WTC11 (cell line): ENCODE results near the gene LIMCH1. TPM values are rescaled to one million over a fixed set of nuclear protein-coding genes. Genes with fewer than 3 reads are reported as not detected.

Experiments used
- ATAC-seq: fragments of 200-7000 bp; cut with Tn5 transposase; 2 replicates; pipeline ENCODE4 v1.10.0; 2021; ENCODE audit warnings: mild to moderate bottlenecking, moderate library complexity
- CTCF ChIA-PET: fragments of 300-600 bp; sonication (Branson Sonifier 250); formaldehyde crosslinking; loops from one replicate; lab custom pipeline; 2021; ENCODE audit warnings: antibody characterized with exemption; lab: Charles Lee
- POLR2A ChIA-PET: fragments of 350-600 bp; sonication (Branson Sonifier 250); formaldehyde crosslinking; loops from one replicate; lab custom pipeline; 2021; ENCODE audit warnings: antibody characterized with exemption; lab: Charles Lee
- DNase-seq: peaks from one replicate; pipeline ENCODE4 v3.0.0; 2021; ENCODE audit warnings: low spot score
- H3K27ac Mint-ChIP-seq: 2 replicates; pipeline ENCODE4 v1.8.0; 2021; ENCODE audit warnings: mixed read lengths
- H3K27me3 Mint-ChIP-seq: 2 replicates; pipeline ENCODE4 v1.8.0; 2021; ENCODE audit warnings: low read depth, mild to moderate bottlenecking, moderate library complexity, mixed read lengths
- H3K36me3 Mint-ChIP-seq: 2 replicates; pipeline ENCODE4 v1.8.0; 2021; ENCODE audit warnings: mixed read lengths
- H3K4me1 Mint-ChIP-seq: 2 replicates; pipeline ENCODE4 v1.8.0; 2022; ENCODE audit warnings: mixed read lengths
- H3K4me3 Mint-ChIP-seq: 2 replicates; pipeline ENCODE4 v1.8.0; 2021; ENCODE audit warnings: mild to moderate bottlenecking, moderate library complexity, mixed read lengths
- H3K9me3 Mint-ChIP-seq: 2 replicates; pipeline ENCODE4 v1.8.0; 2021; ENCODE audit warnings: mixed read lengths
- AFF4 ChIP-seq: sonication (generic); formaldehyde crosslinking; IDR thresholded peaks from 2 replicates; pipeline ENCODE4 v1.8.1; 2023; ENCODE audit warnings: mild to moderate bottlenecking, missing genetic modification reagents, borderline replicate concordance
- ESRRA ChIP-seq: sonication (generic); formaldehyde crosslinking; IDR thresholded peaks from 2 replicates; pipeline ENCODE4 v1.8.1; 2022; ENCODE audit warnings: mild to moderate bottlenecking, missing genetic modification reagents, borderline replicate concordance
- JAZF1 ChIP-seq: fragments of 250-450 bp; sonication (Bioruptor Pico); IDR thresholded peaks from 2 replicates; pipeline ENCODE4 v1.9.0; 2021; ENCODE audit warnings: moderate library complexity, mild to moderate bottlenecking, inconsistent platforms
- NFE2L1 ChIP-seq: sonication (generic); formaldehyde crosslinking; IDR thresholded peaks from 2 replicates; pipeline ENCODE4 v1.8.1; 2023; ENCODE audit warnings: missing genetic modification reagents
- NR1H2 ChIP-seq: sonication (generic); formaldehyde crosslinking; IDR thresholded peaks from 2 replicates; pipeline ENCODE4 v1.9.0; 2021; ENCODE audit warnings: mild to moderate bottlenecking, moderate library complexity, missing genetic modification reagents
- RELA ChIP-seq: sonication (generic); formaldehyde crosslinking; IDR thresholded peaks from 2 replicates; pipeline ENCODE4 v1.8.1; 2022; ENCODE audit warnings: missing genetic modification reagents, mild to moderate bottlenecking, borderline replicate concordance
- TEAD1 ChIP-seq: sonication (generic); formaldehyde crosslinking; IDR thresholded peaks from 2 replicates; pipeline ENCODE4 v1.8.0; 2022; ENCODE audit warnings: mild to moderate bottlenecking, missing genetic modification reagents
- TEAD4 ChIP-seq: sonication (generic); formaldehyde crosslinking; IDR thresholded peaks from 2 replicates; pipeline ENCODE4 v1.8.0; 2022; ENCODE audit warnings: mild to moderate bottlenecking, missing genetic modification reagents
- TP53 ChIP-seq: sonication (generic); formaldehyde crosslinking; IDR thresholded peaks from 2 replicates; pipeline ENCODE4 v1.8.1; 2023; ENCODE audit warnings: mild to moderate bottlenecking, missing genetic modification reagents
- USF1 ChIP-seq: sonication (generic); formaldehyde crosslinking; IDR thresholded peaks from 2 replicates; pipeline ENCODE4 v1.8.0; 2022; ENCODE audit warnings: mild to moderate bottlenecking, missing genetic modification reagents
- ZNF121 ChIP-seq: sonication (generic); formaldehyde crosslinking; IDR thresholded peaks from 2 replicates; pipeline ENCODE4 v1.8.0; 2023; ENCODE audit warnings: missing genetic modification reagents
- ZNF138 ChIP-seq: sonication (generic); formaldehyde crosslinking; conservative IDR thresholded peaks from 2 replicates; pipeline ENCODE4 v1.8.1; 2022; ENCODE audit warnings: mild to moderate bottlenecking, moderate library complexity, missing genetic modification reagents
- ZNF219 ChIP-seq: sonication (generic); formaldehyde crosslinking; IDR thresholded peaks from 2 replicates; pipeline ENCODE4 v1.8.0; 2023; ENCODE audit warnings: missing genetic modification reagents, mild to moderate bottlenecking, borderline replicate concordance
- ZNF263 ChIP-seq: sonication (generic); formaldehyde crosslinking; IDR thresholded peaks from 2 replicates; pipeline ENCODE4 v1.8.1; 2022; ENCODE audit warnings: low read depth, mild to moderate bottlenecking, moderate library complexity, missing genetic modification reagents
- ZNF317 ChIP-seq: sonication (generic); formaldehyde crosslinking; IDR thresholded peaks from 2 replicates; pipeline ENCODE4 v1.8.1; 2023; ENCODE audit warnings: low read depth, mild to moderate bottlenecking, moderate library complexity, missing genetic modification reagents, borderline replicate concordance
- total RNA-seq: library from RNA; stranded (reverse); gene quantifications from 3 replicates; pipeline ENCODE4 v1.2.3, GENCODE V29; 2021
- TF ChIP-seq, protein P1 (sequence below): fragments of 250-450 bp; sonication (Bioruptor Pico); IDR thresholded peaks from 2 replicates; pipeline ENCODE4 v1.9.0; 2021; ENCODE audit warnings: mild to moderate bottlenecking
- TF ChIP-seq, protein P2 (sequence below): fragments of 250-450 bp; sonication (Bioruptor Pico); IDR thresholded peaks from 2 replicates; pipeline ENCODE4 v1.9.0; 2021; ENCODE audit warnings: moderate library complexity, mild to moderate bottlenecking, inconsistent platforms, borderline replicate concordance
- TF ChIP-seq, protein P3 (sequence below): fragments of 200-600 bp; IDR thresholded peaks from 2 replicates; pipeline ENCODE4 v1.8.0; 2022; ENCODE audit warnings: antibody characterized with exemption

Gene LIMCH1
- total RNA-seq, 1 experiment from 2014 or later: 0.92 TPM

- TF ChIP-seq USF1: no peak
- no peak for TF ChIP-seq AFF4 (CRISPR knock-in tag)
- TF ChIP-seq, protein P1, sequence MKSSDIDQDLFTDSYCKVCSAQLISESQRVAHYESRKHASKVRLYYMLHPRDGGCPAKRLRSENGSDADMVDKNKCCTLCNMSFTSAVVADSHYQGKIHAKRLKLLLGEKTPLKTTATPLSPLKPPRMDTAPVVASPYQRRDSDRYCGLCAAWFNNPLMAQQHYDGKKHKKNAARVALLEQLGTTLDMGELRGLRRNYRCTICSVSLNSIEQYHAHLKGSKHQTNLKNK (CRISPR knock-in tag): no peak
- TF ChIP-seq, protein P2, sequence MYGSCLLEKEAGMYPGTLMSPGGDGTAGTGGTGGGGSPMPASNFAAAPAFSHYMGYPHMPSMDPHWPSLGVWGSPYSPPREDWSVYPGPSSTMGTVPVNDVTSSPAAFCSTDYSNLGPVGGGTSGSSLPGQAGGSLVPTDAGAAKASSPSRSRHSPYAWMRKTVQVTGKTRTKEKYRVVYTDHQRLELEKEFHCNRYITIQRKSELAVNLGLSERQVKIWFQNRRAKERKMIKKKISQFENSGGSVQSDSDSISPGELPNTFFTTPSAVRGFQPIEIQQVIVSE: no peak
- TF ChIP-seq NFE2L1 (CRISPR knock-in tag): no peak
- no peak for TF ChIP-seq ZNF138 (CRISPR knock-in tag)
- TF ChIP-seq, protein P3, sequence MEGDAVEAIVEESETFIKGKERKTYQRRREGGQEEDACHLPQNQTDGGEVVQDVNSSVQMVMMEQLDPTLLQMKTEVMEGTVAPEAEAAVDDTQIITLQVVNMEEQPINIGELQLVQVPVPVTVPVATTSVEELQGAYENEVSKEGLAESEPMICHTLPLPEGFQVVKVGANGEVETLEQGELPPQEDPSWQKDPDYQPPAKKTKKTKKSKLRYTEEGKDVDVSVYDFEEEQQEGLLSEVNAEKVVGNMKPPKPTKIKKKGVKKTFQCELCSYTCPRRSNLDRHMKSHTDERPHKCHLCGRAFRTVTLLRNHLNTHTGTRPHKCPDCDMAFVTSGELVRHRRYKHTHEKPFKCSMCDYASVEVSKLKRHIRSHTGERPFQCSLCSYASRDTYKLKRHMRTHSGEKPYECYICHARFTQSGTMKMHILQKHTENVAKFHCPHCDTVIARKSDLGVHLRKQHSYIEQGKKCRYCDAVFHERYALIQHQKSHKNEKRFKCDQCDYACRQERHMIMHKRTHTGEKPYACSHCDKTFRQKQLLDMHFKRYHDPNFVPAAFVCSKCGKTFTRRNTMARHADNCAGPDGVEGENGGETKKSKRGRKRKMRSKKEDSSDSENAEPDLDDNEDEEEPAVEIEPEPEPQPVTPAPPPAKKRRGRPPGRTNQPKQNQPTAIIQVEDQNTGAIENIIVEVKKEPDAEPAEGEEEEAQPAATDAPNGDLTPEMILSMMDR: no peak
- TF ChIP-seq TP53 (CRISPR knock-in tag): no peak
- TF ChIP-seq ZNF121 (CRISPR knock-in tag): no peak
- TF ChIP-seq TEAD1 (CRISPR knock-in tag): no peak
- no peak for TF ChIP-seq TEAD4 (CRISPR knock-in tag)
- no peak for TF ChIP-seq ZNF219 (CRISPR knock-in tag)
- no peak for TF ChIP-seq ZNF263 (CRISPR knock-in tag)
- TF ChIP-seq NR1H2 (CRISPR knock-in tag): no peak
- TF ChIP-seq JAZF1 (CRISPR knock-in tag): no peak
- TF ChIP-seq RELA (CRISPR knock-in tag): no peak
- peaks cover 14% of the 10 kb centered on the region for H3K9me3 Mint-ChIP-seq
- CTCF ChIA-PET: interaction anchor here (0.9 kb wide), 1 partner anchor 218 kb away, joined by 3 read pairs; no protein-coding TSS in a partner anchor
- H3K27me3 Mint-ChIP-seq: peaks cover 8% of the 10 kb centered on the region; the same call in 1 of the 2 replicates
- ATAC-seq: no peak
- no peak overlapping the region for H3K4me3 Mint-ChIP-seq
- peaks cover 5% of the 10 kb centered on the region for H3K36me3 Mint-ChIP-seq
- POLR2A ChIA-PET: no interaction called here
- no peaks in the 10 kb centered on the region for H3K4me1 Mint-ChIP-seq
- no peak for DNase-seq
- H3K27ac Mint-ChIP-seq: no peak overlapping the region
These were observed 41.0 kb upstream of the LIMCH1 start for GRCh38 chr4:41496977-41497376.

DNA sequence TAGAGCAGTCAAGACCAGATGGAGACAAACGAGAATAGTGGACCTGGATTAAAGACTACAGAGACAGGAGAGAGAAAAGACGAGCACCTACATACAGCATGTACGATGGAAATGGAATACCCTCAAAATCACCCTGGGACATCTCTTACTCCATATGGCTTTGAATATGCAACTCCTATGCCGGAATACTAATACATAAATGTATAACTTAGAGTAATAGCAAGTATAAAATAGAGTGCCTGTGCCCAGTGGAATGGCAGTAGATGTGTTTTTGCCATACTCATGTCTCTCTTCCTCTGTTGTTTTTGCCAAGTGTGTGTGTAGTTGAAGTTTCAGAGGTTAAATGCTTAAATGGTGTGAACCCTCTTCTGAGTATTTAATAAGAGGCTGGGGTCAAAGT, 39.8 kb upstream of the LIMCH1 start:
- H3K9me3 Mint-ChIP-seq: peaks cover 9% of the 10 kb centered on the region
- no peaks in the 10 kb centered on the region for H3K36me3 Mint-ChIP-seq
- CTCF ChIA-PET: no interaction called here
- ATAC-seq (no peak), DNase-seq (no peak)
- POLR2A ChIA-PET: no interaction called here
- H3K27me3 Mint-ChIP-seq: peaks cover 5% of the 10 kb centered on the region; the same call in 1 of the 2 replicates
- no peaks in the 10 kb centered on the region for H3K4me1 Mint-ChIP-seq
- H3K27ac Mint-ChIP-seq: no peak overlapping the region
- H3K4me3 Mint-ChIP-seq: no peak overlapping the region
- TF ChIP-seq ESRRA (CRISPR knock-in tag) (no peak), NFE2L1 (CRISPR knock-in tag) (no peak), ZNF317 (CRISPR knock-in tag) (no peak)
- TF ChIP-seq, protein P3: no peak
